ENCODE measurements around the gene ARHGAP12.
"Not testable (repeated sequence)": the region's sequence is repeated elsewhere in the genome, so short reads cannot be mapped to it uniquely, and the experiment has no call there.

Gene ARHGAP12

GRCh38 chr10:31771331-31771831, 157.2 kb downstream of the ARHGAP12 start:
- Histone ChIP-seq H3K27ac (no peak overlapping the region), H3K4me2 (no peak overlapping the region), H3K4me1 (ENCODE audit: low read depth, poor library complexity, severe bottlenecking) (no peaks in the 10 kb centered on the region), H3K36me3 (ENCODE audit: insufficient read depth) (no peaks in the 10 kb centered on the region), H3K79me2 (ENCODE audit: insufficient read depth, low read depth) (no peaks in the 10 kb centered on the region), H2AFZ (ENCODE audit: low read depth) (no peak overlapping the region), H3K4me3 (IDR thresholded peaks at IDR 0.05; ENCODE audit: insufficient read depth, low read depth, low read length) (no peak overlapping the region), H4K20me1 (ENCODE audit: insufficient read depth) (no peaks in the 10 kb centered on the region), H3K27me3 (ENCODE audit: insufficient read depth, low read depth) (no peaks in the 10 kb centered on the region), H3K9ac (no peak overlapping the region)
- no peak for TF ChIP-seq CTCF (conservative IDR thresholded peaks at IDR 0.05; ENCODE audit: low read depth, low read length)

GRCh38 chr10:31770307-31770902, 158.2 kb downstream of the ARHGAP12 start:
- no peak overlapping the region for H3K9ac ChIP-seq
- H3K4me2 ChIP-seq, result no peak overlapping the region
- no peak overlapping the region for H3K27ac ChIP-seq
- H3K4me1 ChIP-seq (ENCODE audit: low read depth, poor library complexity, severe bottlenecking), result no peaks in the 10 kb centered on the region
- no peaks in the 10 kb centered on the region for H4K20me1 ChIP-seq (ENCODE audit: insufficient read depth)
- no peaks in the 10 kb centered on the region for H3K27me3 ChIP-seq (ENCODE audit: insufficient read depth, low read depth)
- no peak overlapping the region for H2AFZ ChIP-seq (ENCODE audit: low read depth)
- TF ChIP-seq CTCF (conservative IDR thresholded peaks at IDR 0.05; ENCODE audit: low read depth, low read length), result peak; percentile 88
- H3K36me3 ChIP-seq (ENCODE audit: insufficient read depth), result no peaks in the 10 kb centered on the region
- H3K79me2 ChIP-seq (ENCODE audit: insufficient read depth, low read depth), result no peaks in the 10 kb centered on the region
- no peak overlapping the region for H3K4me3 ChIP-seq (IDR thresholded peaks at IDR 0.05; ENCODE audit: insufficient read depth, low read depth, low read length)

GRCh38 chr10:31769564-31769963, 159.1 kb downstream of the ARHGAP12 start:
- Histone ChIP-seq H4K20me1 (ENCODE audit: insufficient read depth) (no peaks in the 10 kb centered on the region), H2AFZ (ENCODE audit: low read depth) (no peak overlapping the region), H3K27ac (no peak overlapping the region), H3K36me3 (ENCODE audit: insufficient read depth) (no peaks in the 10 kb centered on the region), H3K27me3 (ENCODE audit: insufficient read depth, low read depth) (no peaks in the 10 kb centered on the region), H3K9ac (no peak overlapping the region), H3K79me2 (ENCODE audit: insufficient read depth, low read depth) (no peaks in the 10 kb centered on the region), H3K4me2 (no peak overlapping the region), H3K4me1 (ENCODE audit: low read depth, poor library complexity, severe bottlenecking) (no peaks in the 10 kb centered on the region), H3K4me3 (IDR thresholded peaks at IDR 0.05; ENCODE audit: insufficient read depth, low read depth, low read length) (no peak overlapping the region)
- no peak for TF ChIP-seq CTCF (conservative IDR thresholded peaks at IDR 0.05; ENCODE audit: low read depth, low read length)

- not testable (repeated sequence) for H3K79me2 ChIP-seq (ENCODE audit: insufficient read depth, low read depth); H4K20me1 ChIP-seq (ENCODE audit: insufficient read depth); H3K9ac ChIP-seq; H3K27me3 ChIP-seq (ENCODE audit: insufficient read depth, low read depth); H3K4me2 ChIP-seq; H3K4me1 ChIP-seq (ENCODE audit: low read depth, poor library complexity, severe bottlenecking); H2AFZ ChIP-seq (ENCODE audit: low read depth); H3K27ac ChIP-seq; H3K4me3 ChIP-seq (IDR thresholded peaks at IDR 0.05; ENCODE audit: insufficient read depth, low read depth, low read length); H3K36me3 ChIP-seq (ENCODE audit: insufficient read depth)
These were observed 159.7 kb downstream of the ARHGAP12 start for GRCh38 chr10:31768935-31769334.

GRCh38 chr10:31768467-31768866, 160.2 kb downstream of the ARHGAP12 start:
- H3K9ac ChIP-seq, result no peak overlapping the region
- no peak overlapping the region for H2AFZ ChIP-seq (ENCODE audit: low read depth)
- H3K27me3 ChIP-seq (ENCODE audit: insufficient read depth, low read depth), result no peaks in the 10 kb centered on the region
- no peaks in the 10 kb centered on the region for H3K36me3 ChIP-seq (ENCODE audit: insufficient read depth)
- no peak overlapping the region for H3K4me2 ChIP-seq
- H3K4me1 ChIP-seq (ENCODE audit: low read depth, poor library complexity, severe bottlenecking), result peaks cover 2% of the 10 kb centered on the region
- no peaks in the 10 kb centered on the region for H3K79me2 ChIP-seq (ENCODE audit: insufficient read depth, low read depth)
- no peak for TF ChIP-seq CTCF (conservative IDR thresholded peaks at IDR 0.05; ENCODE audit: low read depth, low read length)
- H3K27ac ChIP-seq, result no peak overlapping the region
- H4K20me1 ChIP-seq (ENCODE audit: insufficient read depth), result no peaks in the 10 kb centered on the region
- H3K4me3 ChIP-seq (IDR thresholded peaks at IDR 0.05; ENCODE audit: insufficient read depth, low read depth, low read length), result no peak overlapping the region

All from KMS-11 (cell line).